Common myeloid progenitor, CD34-positive (primary cell): ENCODE data around the gene TRAPPC2.

Source experiments
- CTCF ChIA-PET: fragments of 350-600 bp; sonication (Branson Sonifier 250); formaldehyde crosslinking; loops from one replicate; lab custom pipeline; 2021; ENCODE audit warnings: antibody characterized with exemption; lab: Charles Lee
- POLR2A ChIA-PET: fragments of 350-600 bp; sonication (Branson Sonifier 250); formaldehyde crosslinking; loops from one replicate; lab custom pipeline; 2021; ENCODE audit warnings: antibody characterized with exemption; lab: Charles Lee
- DNase-seq, 3 donors: peaks; one replicate each; pipeline versions ENCODE4 v3.0.0 to v3.0.0-alpha.2; 2013
- H3K27ac ChIP-seq, 2 experiments: 1 replicate in 1 of 2; 2 replicates in 1 of 2; pipeline ENCODE4 v1.7.0; 2013; ENCODE audit warnings: inconsistent platforms in 2 of 2, low read length in 2 of 2, mild to moderate bottlenecking in 2 of 2, low read depth in 1 of 2, moderate library complexity in 1 of 2; ENCODE audit not compliant: severe bottlenecking in 2 of 2, insufficient read depth in 1 of 2, poor library complexity in 1 of 2
- H3K27me3 ChIP-seq, 5 experiments: replicated peaks in 2 of 5; 1 replicate in 3 of 5; 2 replicates in 2 of 5; pipeline versions ENCODE4 v1.6.1 to v1.7.0; 2013; ENCODE audit warnings: low read length in 4 of 5, mild to moderate bottlenecking in 2 of 5, moderate library complexity in 2 of 5, inconsistent platforms in 1 of 5; ENCODE audit not compliant: insufficient read depth in 5 of 5, control insufficient read depth in 4 of 5
- H3K36me3 ChIP-seq, 4 experiments: 1 replicate in 2 of 4; 2 replicates in 2 of 4; pipeline versions ENCODE4 v1.6.1 to v1.7.0; 2013; ENCODE audit warnings: low read length in 3 of 4, control low read depth in 1 of 4, mild to moderate bottlenecking in 1 of 4; ENCODE audit not compliant: control insufficient read depth in 4 of 4, insufficient read depth in 4 of 4
- H3K4me1 ChIP-seq, 4 experiments: 1 replicate in 3 of 4; 2 replicates in 1 of 4; pipeline versions ENCODE4 v1.6.1 to v1.7.1; 2013; ENCODE audit warnings: low read length in 3 of 4, mild to moderate bottlenecking in 3 of 4, control low read depth in 1 of 4, inconsistent platforms in 1 of 4, moderate library complexity in 1 of 4; ENCODE audit not compliant: control insufficient read depth in 4 of 4, insufficient read depth in 4 of 4; ENCODE audit errors: control extremely low read depth in 1 of 4
- H3K4me3 ChIP-seq, 7 experiments: 1 replicate in 4 of 7; 2 replicates in 3 of 7; pipeline versions ENCODE4 v1.5.1 to v1.7.0; 2013; ENCODE audit warnings: mild to moderate bottlenecking in 7 of 7, low read length in 6 of 7, moderate library complexity in 6 of 7, inconsistent platforms in 2 of 7, low read depth in 2 of 7, control low read depth in 1 of 7; ENCODE audit not compliant: insufficient read depth in 4 of 7, control insufficient read depth in 1 of 7; ENCODE audit errors: extremely low read depth in 1 of 7
- H3K9me3 ChIP-seq, 5 experiments: 1 replicate in 4 of 5; 2 replicates in 1 of 5; pipeline versions ENCODE4 v1.6.1 to v1.7.1; 2013; ENCODE audit warnings: low read length in 4 of 5, mild to moderate bottlenecking in 2 of 5, inconsistent platforms in 1 of 5, low read depth in 1 of 5, moderate library complexity in 1 of 5; ENCODE audit not compliant: control insufficient read depth in 4 of 5, insufficient read depth in 2 of 5; ENCODE audit errors: control extremely low read depth in 1 of 5
- WGBS: methylation state at CpG from one replicate; pipeline ENCODE4 v1.1.5; 2013; ENCODE audit not compliant: insufficient coverage; 5-methylcytosine and 5-hydroxymethylcytosine counted together

Gene TRAPPC2

GRCh38 chrX:13721371-13721770 lies 13.0 kb downstream of the TRAPPC2 start:
- no peak for DNase-seq
- Histone ChIP-seq H3K4me1 (peaks cover 0 to 10% (median 0%) of the 10 kb centered on the region in 4 experiments), H3K9me3 (no peaks in the 10 kb centered on the region), H3K4me3 (no peak overlapping the region), H3K36me3 (peaks cover 6 to 36% (median 14%) of the 10 kb centered on the region in 4 experiments), H3K27ac (no peak overlapping the region), H3K27me3 (no peaks in the 10 kb centered on the region)
- CTCF ChIA-PET, result interaction anchor here (0.6 kb wide), 1 partner anchor 19 kb away, joined by 4 read pairs; no protein-coding TSS in a partner anchor
- POLR2A ChIA-PET, result interaction anchor here (0.8 to 1.3 kb wide), 2 partner anchors 12 to 15 kb away, joined by 3 to 8 read pairs; no protein-coding TSS in a partner anchor
- WGBS, result 100% methylated on average over 3 of the region's 4 CpGs

- H3K36me3 ChIP-seq, result peaks cover 6 to 36% (median 19%) of the 10 kb centered on the region in 4 experiments
- no peaks in the 10 kb centered on the region for H3K9me3 ChIP-seq
- H3K27me3 ChIP-seq, result no peaks in the 10 kb centered on the region
- DNase-seq, result no peak
- peaks cover 0 to 10% (median 0%) of the 10 kb centered on the region in 4 experiments for H3K4me1 ChIP-seq
- CTCF ChIA-PET, result interaction anchor here (1.6 kb wide), 1 partner anchor 29 kb away, joined by 6 read pairs; no protein-coding TSS in a partner anchor
- no peak overlapping the region for H3K27ac ChIP-seq
- H3K4me3 ChIP-seq, result no peak overlapping the region
- WGBS, result 96% methylated on average over 3 of the region's 3 CpGs
- POLR2A ChIA-PET, result no interaction called here
Observed at GRCh38 chrX:13719192-13719856, 15.1 kb downstream of the TRAPPC2 start.

- H3K27me3 ChIP-seq, result no peaks in the 10 kb centered on the region
- WGBS, result 90% methylated on average over 3 of the region's 7 CpGs
- ChIA-PET CTCF (no interaction called here), POLR2A (no interaction called here)
- H3K27ac ChIP-seq, result no peak overlapping the region
- no peaks in the 10 kb centered on the region for H3K9me3 ChIP-seq
- peaks cover 6 to 36% (median 19%) of the 10 kb centered on the region in 4 experiments for H3K36me3 ChIP-seq
- no peak overlapping the region for H3K4me3 ChIP-seq
- H3K4me1 ChIP-seq, result peaks cover 0 to 10% (median 0%) of the 10 kb centered on the region in 4 experiments
- no peak for DNase-seq
Observed at GRCh38 chrX:13717700-13718472, 16.5 kb downstream of the TRAPPC2 start.

GRCh38 chrX:13716905-13717304 lies 17.5 kb downstream of the TRAPPC2 start:
- Histone ChIP-seq H3K9me3 (no peaks in the 10 kb centered on the region), H3K27me3 (no peaks in the 10 kb centered on the region), H3K4me1 (peaks cover 0 to 4% (median 0%) of the 10 kb centered on the region in 4 experiments), H3K36me3 (peaks cover 6 to 36% (median 20%) of the 10 kb centered on the region in 4 experiments), H3K4me3 (no peak overlapping the region), H3K27ac (no peak overlapping the region)
- POLR2A ChIA-PET, result no interaction called here
- CTCF ChIA-PET, result interaction anchor here (1.5 kb wide), 1 partner anchor 17 kb away, joined by 3 read pairs; no protein-coding TSS in a partner anchor
- 84% methylated on average over 4 of the region's 6 CpGs for WGBS
- DNase-seq, result no peak

GRCh38 chrX:13716455-13716854 lies 18.0 kb downstream of the TRAPPC2 start:
- H3K9me3 ChIP-seq, result no peaks in the 10 kb centered on the region

GRCh38 chrX:13711141-13711540 lies 23.3 kb downstream of the TRAPPC2 start:
- DNase-seq, result no peak
- 95% methylated on average over 4 of the region's 4 CpGs for WGBS
- H3K27ac ChIP-seq, result no peak overlapping the region
- no peaks in the 10 kb centered on the region for H3K27me3 ChIP-seq
- POLR2A ChIA-PET, result no interaction called here
- H3K9me3 ChIP-seq, result no peaks in the 10 kb centered on the region
- no peak overlapping the region for H3K4me3 ChIP-seq
- H3K4me1 ChIP-seq, result no peaks in the 10 kb centered on the region
- CTCF ChIA-PET, result interaction anchor here (0.8 to 1.0 kb wide), 2 partner anchors 11 to 28 kb away, joined by 3 read pairs; no protein-coding TSS in a partner anchor
- peaks cover 2 to 18% (median 7%) of the 10 kb centered on the region in 4 experiments for H3K36me3 ChIP-seq

More at GRCh38 chrX:13716455-13716854, 18.0 kb downstream of the TRAPPC2 start:
- CTCF ChIA-PET, result interaction anchor here (1.5 kb wide), 1 partner anchor 17 kb away, joined by 3 read pairs; no protein-coding TSS in a partner anchor
- POLR2A ChIA-PET, result no interaction called here
- Histone ChIP-seq H3K4me1 (peaks cover 0 to 2% (median 0%) of the 10 kb centered on the region in 4 experiments), H3K27ac (no peak overlapping the region), H3K4me3 (no peak overlapping the region), H3K27me3 (no peaks in the 10 kb centered on the region), H3K36me3 (peaks cover 6 to 39% (median 22%) of the 10 kb centered on the region in 4 experiments)
- 96% methylated on average over 9 of the region's 9 CpGs for WGBS
- no peak for DNase-seq
